Endothelial cell of umbilical vein (primary cell): ENCODE measurements around the gene EPN1. TPM values are rescaled to one million over a fixed set of nuclear protein-coding genes. Genes with fewer than 3 reads are reported as not detected.

ENCODE experiments used
- BruUV-seq: library from RNA; stranded (reverse); fragments of 400-500 nt; replicated peaks from 2 replicates; lab custom pipeline; 2021; lab: Mats Ljungman, UMichigan
- CTCF ChIA-PET: fragments of 300-600, 350-600 bp; sonication (Branson Sonifier 250); formaldehyde crosslinking; loops from one replicate; lab custom pipeline; 2021; ENCODE audit warnings: antibody characterized with exemption, inconsistent platforms; lab: Charles Lee
- POLR2A ChIA-PET: fragments of 300-600, 350-600 bp; sonication (Branson Sonifier 250); formaldehyde crosslinking; loops from one replicate; lab custom pipeline; 2021; ENCODE audit warnings: antibody characterized with exemption, inconsistent platforms; lab: Charles Lee
- DNase-seq: peaks from one replicate; pipeline ENCODE4 v3.0.0-alpha.2; 2011; ENCODE audit warnings: low read depth, low spot score
- FAIRE-seq: peaks from 2 replicates; lab custom pipeline; 2011; peaks lifted over from hg19 to GRCh38; lab: Jason Lieb, UNC
- H2AFZ ChIP-seq: 2 replicates; pipeline ENCODE4 v1.6.0; 2012; ENCODE audit warnings: low read depth, low read length, control low read depth, inconsistent platforms
- H3K27ac ChIP-seq: 2 replicates; pipeline ENCODE4 v1.5.1; 2011; ENCODE audit warnings: low read depth, mild to moderate bottlenecking, control low read depth, low read length, moderate library complexity; ENCODE audit not compliant: insufficient read depth
- H3K27me3 ChIP-seq, 2 experiments: 2 replicates each; pipeline versions ENCODE4 v1.6.0 to v1.6.1; 2011; ENCODE audit warnings: low read length in 2 of 2, mixed read lengths in 1 of 2; ENCODE audit not compliant: control insufficient read depth in 2 of 2, insufficient read depth in 2 of 2
- H3K36me3 ChIP-seq, 2 experiments: 2 replicates in 1 of 2; 3 replicates in 1 of 2; pipeline ENCODE4 v1.5.1; 2011; ENCODE audit warnings: low read length in 2 of 2, mild to moderate bottlenecking in 1 of 2, moderate library complexity in 1 of 2; ENCODE audit not compliant: control insufficient read depth in 2 of 2, insufficient read depth in 2 of 2; ENCODE audit errors: extremely low read depth in 1 of 2
- H3K4me1 ChIP-seq: 3 replicates; pipeline ENCODE4 v1.5.1; 2011; ENCODE audit warnings: mild to moderate bottlenecking, low read length; ENCODE audit not compliant: control insufficient read depth, insufficient read depth; ENCODE audit errors: extremely low read depth
- H3K4me2 ChIP-seq: 2 replicates; pipeline ENCODE4 v1.6.1; 2011; ENCODE audit warnings: low read length, control low read depth, mixed read lengths; ENCODE audit not compliant: insufficient read depth
- H3K4me3 ChIP-seq, 3 experiments: fragments of 200-600 bp in 1 of 3; sonication (generic), shearing (Covaris generic) in 1 of 3; replicated peaks in 1 of 3; 2 replicates each; pipeline ENCODE4 v1.5.1; 2011 to 2016; ENCODE audit warnings: control low read depth in 3 of 3, low read length in 3 of 3, mild to moderate bottlenecking in 2 of 3, inconsistent platforms in 1 of 3, low read depth in 1 of 3, moderate library complexity in 1 of 3; ENCODE audit not compliant: insufficient read depth in 1 of 3
- H3K79me2 ChIP-seq: 2 replicates; pipeline ENCODE4 v1.6.0; 2012; ENCODE audit warnings: low read length, inconsistent platforms; ENCODE audit not compliant: control insufficient read depth, insufficient read depth
- H3K9ac ChIP-seq: replicated peaks from 2 replicates; pipeline ENCODE3; 2011; ENCODE audit warnings: low read length, control low read depth; ENCODE audit not compliant: insufficient read depth; ENCODE audit errors: extremely low read depth
- H3K9me1 ChIP-seq: replicated peaks from 3 replicates; pipeline ENCODE4 v1.6.0; 2011; ENCODE audit warnings: mild to moderate bottlenecking, low read length; ENCODE audit not compliant: control insufficient read depth, insufficient read depth; ENCODE audit errors: extremely low read depth
- H3K9me3 ChIP-seq: replicated peaks from 2 replicates; pipeline ENCODE4 v1.5.1; 2012; ENCODE audit warnings: low read length, inconsistent platforms; ENCODE audit not compliant: control insufficient read depth, insufficient read depth
- H4K20me1 ChIP-seq: replicated peaks from 2 replicates; pipeline ENCODE3; 2011; ENCODE audit warnings: mild to moderate bottlenecking, low read length; ENCODE audit not compliant: control insufficient read depth, insufficient read depth; ENCODE audit errors: extremely low read depth
- EZH2 ChIP-seq: IDR thresholded peaks from 2 replicates; pipeline ENCODE4 v1.6.1; 2012; ENCODE audit warnings: borderline replicate concordance, low read depth, mild to moderate bottlenecking, moderate library complexity, low read length, inconsistent platforms; ENCODE audit not compliant: severe bottlenecking
- FOS ChIP-seq: IDR thresholded peaks from 2 replicates; pipeline ENCODE4 v1.6.1; 2011; ENCODE audit warnings: mild to moderate bottlenecking, low read length, moderate library complexity, borderline replicate concordance; ENCODE audit not compliant: insufficient read depth
- GATA2 ChIP-seq: IDR thresholded peaks from 2 replicates; pipeline ENCODE4 v1.7.0; 2011; ENCODE audit warnings: low read depth, mild to moderate bottlenecking, moderate library complexity, mixed read lengths, low read length; ENCODE audit not compliant: insufficient read length, insufficient read depth
- MAX ChIP-seq: IDR thresholded peaks from 2 replicates; pipeline ENCODE4 v1.6.1; 2011; ENCODE audit not compliant: insufficient read depth, insufficient read length
- MYC ChIP-seq: IDR thresholded peaks from one replicate; pipeline ENCODE4 v1.6.1; 2011; ENCODE audit warnings: mild to moderate bottlenecking, low read depth, low read length
- POLR2A ChIP-seq: IDR thresholded peaks from 2 replicates; pipeline ENCODE4 v1.6.1; 2012; ENCODE audit warnings: low read depth, mild to moderate bottlenecking, control low read depth, low read length
- dilution Hi-C: fragments of 300-500 bp; cut with MboI; formaldehyde crosslinking; loops from one replicate; pipeline ENCODE4 v1.15.0; 2019; ENCODE audit warnings: low sequenced_read_pairs; ENCODE audit not compliant: extremely low pct_ligation_motif_present
- intact Hi-C: fragments of 100-400 bp; cut with micrococcal nuclease; formaldehyde crosslinking; loops from one replicate; pipeline ENCODE4 v1.10.0; 2022
- polyA plus RNA-seq, 4 experiments: library from polyadenylated mRNA; depleted of rRNA in 3 of 4; stranded (reverse) in 3 of 4; unstranded in 1 of 4; fragments of >200 nt; gene quantifications; 2 replicates each; pipeline versions ENCODE4 v1.2.1 to v1.2.3, GENCODE V29; 2011 to 2012; ENCODE audit warnings: missing spikeins in 1 of 4
- total RNA-seq: library from RNA; stranded (reverse); gene quantifications from 2 replicates; pipeline ENCODE4 v1.2.3, GENCODE V29; 2021
- TF ChIP-seq, protein P1 (sequence below), 2 donors: IDR thresholded peaks; 1 replicate in 1 of 2; 2 replicates in 1 of 2; pipeline ENCODE4 v1.5.1; 2011; ENCODE audit warnings: low read length in 2 of 2, mild to moderate bottlenecking in 2 of 2, moderate library complexity in 2 of 2, control low read depth in 1 of 2, inconsistent platforms in 1 of 2, low read depth in 1 of 2; ENCODE audit not compliant: insufficient read depth in 1 of 2; ENCODE audit errors: extremely low read depth in 1 of 2

EPN1 gene
- total and polyA plus RNA-seq, 2 donors (not counting 3 experiments of a cell fraction or from before 2014, with no cell fraction given), result 87.2 to 138 TPM

- CTCF ChIA-PET, result interaction anchor here (1.2 to 1.3 kb wide), 3 partner anchors 17 to 41 kb away, joined by 3 to 6 read pairs (median 6); partner anchors contain the start of gene U2AF2
Measured at GRCh38 chr19:55673465-55673864, 1.6 kb upstream of the EPN1 start.

More at GRCh38 chr19:55673465-55673864, 1.6 kb upstream of the EPN1 start:
- Histone ChIP-seq H3K27me3 (no peaks in the 10 kb centered on the region), H3K4me1 (peaks cover 35% of the 10 kb centered on the region), H3K9me1 (no peaks in the 10 kb centered on the region), H3K4me3 (no peak overlapping the region), H3K9me3 (no peaks in the 10 kb centered on the region), H2AFZ (no peak overlapping the region), H3K27ac (no peak overlapping the region), H3K36me3 (peaks cover 15 to 24% of the 10 kb centered on the region in 2 experiments), H4K20me1 (peaks cover 5% of the 10 kb centered on the region), H3K79me2 (peaks cover 79% of the 10 kb centered on the region), H3K9ac (no peak overlapping the region), H3K4me2 (no peak overlapping the region)
- intact Hi-C loops (no loop called here), dilution Hi-C loops (no loop called here)
- FAIRE-seq (no peak), DNase-seq (no peak)
- no TSS peak for BruUV-seq
- POLR2A ChIA-PET, result interaction anchor here (1.3 kb wide), 1 partner anchor 9 kb away, joined by 3 read pairs; no protein-coding TSS in a partner anchor
- TF ChIP-seq, protein P1, sequence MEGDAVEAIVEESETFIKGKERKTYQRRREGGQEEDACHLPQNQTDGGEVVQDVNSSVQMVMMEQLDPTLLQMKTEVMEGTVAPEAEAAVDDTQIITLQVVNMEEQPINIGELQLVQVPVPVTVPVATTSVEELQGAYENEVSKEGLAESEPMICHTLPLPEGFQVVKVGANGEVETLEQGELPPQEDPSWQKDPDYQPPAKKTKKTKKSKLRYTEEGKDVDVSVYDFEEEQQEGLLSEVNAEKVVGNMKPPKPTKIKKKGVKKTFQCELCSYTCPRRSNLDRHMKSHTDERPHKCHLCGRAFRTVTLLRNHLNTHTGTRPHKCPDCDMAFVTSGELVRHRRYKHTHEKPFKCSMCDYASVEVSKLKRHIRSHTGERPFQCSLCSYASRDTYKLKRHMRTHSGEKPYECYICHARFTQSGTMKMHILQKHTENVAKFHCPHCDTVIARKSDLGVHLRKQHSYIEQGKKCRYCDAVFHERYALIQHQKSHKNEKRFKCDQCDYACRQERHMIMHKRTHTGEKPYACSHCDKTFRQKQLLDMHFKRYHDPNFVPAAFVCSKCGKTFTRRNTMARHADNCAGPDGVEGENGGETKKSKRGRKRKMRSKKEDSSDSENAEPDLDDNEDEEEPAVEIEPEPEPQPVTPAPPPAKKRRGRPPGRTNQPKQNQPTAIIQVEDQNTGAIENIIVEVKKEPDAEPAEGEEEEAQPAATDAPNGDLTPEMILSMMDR (IDR thresholded peaks at IDR 0.05; ENCODE audit: extremely low read depth in 1 of 2, insufficient read depth in 1 of 2, low read depth in 1 of 2, low read length in 2 of 2), result no peak
- TF ChIP-seq FOS (no peak), EZH2 (no peak), GATA2 (no peak), MAX (no peak), POLR2A (no peak), MYC (no peak)
